GM18858 (cell line): ENCODE data around the gene NSDHL.
A peak's percentile ranks its signal among the peaks of the same experiment; 100 is the strongest.

Source experiments
- ATAC-seq: cut with Tn5 transposase; IDR thresholded peaks from one replicate; pipeline ENCODE4 v1.9.1; 2021; ENCODE audit not compliant: unreplicated experiment

The NSDHL gene

DNA sequence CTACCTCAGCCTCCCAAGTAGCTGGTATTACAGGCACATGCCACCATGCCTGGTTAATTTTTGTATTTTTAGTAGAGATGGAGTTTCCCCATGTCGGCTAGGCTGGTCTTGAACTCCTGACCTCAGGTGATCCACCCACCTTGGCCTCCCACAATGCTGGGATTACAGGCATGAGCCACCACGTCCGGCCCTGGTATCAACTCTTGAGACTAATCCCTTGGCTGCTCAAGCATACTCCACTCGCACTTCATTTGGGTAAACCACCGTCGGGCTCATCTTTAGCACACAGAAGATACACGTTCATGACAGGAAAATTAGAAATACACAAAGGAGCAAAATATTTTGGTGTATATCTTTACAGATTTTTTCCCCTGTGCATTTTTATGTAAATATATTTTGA lies 79.2 kb downstream of the NSDHL start:
- ATAC-seq = peak; percentile 79

DNA sequence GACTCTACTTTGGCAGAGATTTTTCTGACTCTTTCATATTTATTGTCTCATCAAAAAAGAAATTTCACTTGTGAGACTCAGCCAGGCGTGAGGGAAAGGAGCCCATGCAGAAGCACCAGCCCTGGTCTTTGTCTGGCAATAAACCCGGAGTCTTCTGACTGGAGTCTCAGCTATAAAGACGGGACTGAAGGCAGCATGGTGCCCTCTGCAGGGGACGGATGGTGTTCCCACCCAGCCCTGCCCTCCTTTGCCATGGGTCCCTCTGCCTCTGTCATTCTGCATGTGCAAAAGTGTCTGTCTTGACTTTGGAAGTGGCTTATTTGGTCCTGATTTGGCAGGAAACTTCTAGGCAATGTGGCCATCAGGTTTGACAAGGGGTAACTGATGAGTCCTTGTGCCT lies 81.2 kb downstream of the NSDHL start:
- no peak for ATAC-seq

DNA sequence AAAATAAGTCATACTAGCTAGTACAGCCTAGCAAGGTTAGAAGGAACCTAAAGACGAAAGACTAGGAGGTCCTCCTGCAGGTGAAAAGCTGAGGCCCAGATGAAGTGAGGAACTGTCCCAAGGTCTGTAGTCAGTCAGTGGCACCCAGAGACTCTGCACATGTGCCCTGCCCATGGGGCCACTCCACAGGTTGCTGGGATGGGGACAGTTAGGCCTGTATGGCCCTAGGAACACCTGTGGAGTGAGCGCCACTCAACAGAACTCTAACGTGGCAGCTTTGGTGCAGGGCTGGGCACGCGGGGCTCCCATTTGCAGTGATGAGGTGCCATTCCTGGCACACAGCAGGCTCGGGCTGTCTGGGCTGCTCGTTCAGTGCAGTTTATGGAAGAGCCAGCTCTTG lies 81.8 kb downstream of the NSDHL start:
- no peak for ATAC-seq

DNA sequence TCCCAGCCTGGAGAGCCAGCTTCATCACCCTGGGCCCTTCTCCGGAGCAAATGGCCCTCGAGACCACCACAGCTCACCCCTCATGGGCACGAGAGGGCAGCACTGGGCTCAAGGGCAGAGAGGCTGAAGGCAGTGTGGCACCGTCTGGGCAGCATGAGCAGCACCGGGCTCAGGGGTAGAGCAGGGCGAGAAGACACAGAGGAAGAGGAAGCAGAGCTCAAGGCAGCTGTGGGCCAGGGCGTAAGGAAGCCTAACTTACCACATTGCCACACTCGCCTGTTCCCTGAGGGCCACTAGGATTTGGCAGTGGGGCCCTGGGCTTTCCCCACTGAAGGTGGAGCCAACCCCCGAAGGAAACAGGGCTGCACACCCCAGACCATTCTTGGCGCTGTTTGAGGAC lies 82.5 kb downstream of the NSDHL start:
- ATAC-seq = no peak

DNA sequence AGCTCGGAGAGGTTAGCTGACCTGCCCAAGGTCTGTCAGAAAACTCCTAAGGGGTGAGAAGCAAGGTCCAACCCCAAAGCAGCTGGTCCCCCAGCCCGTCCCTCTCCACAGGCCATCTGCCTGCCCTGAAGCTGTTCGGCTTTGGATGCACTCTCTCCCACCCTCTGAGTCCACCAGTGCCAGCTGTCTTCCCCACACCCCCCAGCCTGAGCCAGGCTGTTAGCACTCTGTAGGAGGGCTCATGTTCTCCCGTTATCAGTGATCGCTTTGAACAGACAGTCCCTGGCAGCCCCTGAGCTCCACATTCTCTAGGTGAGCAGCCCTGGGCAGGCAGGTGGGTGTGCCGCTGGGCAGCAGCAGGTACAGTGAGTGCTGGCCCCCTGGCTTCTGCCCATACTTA lies 83.0 kb downstream of the NSDHL start:
- ATAC-seq = no peak

DNA sequence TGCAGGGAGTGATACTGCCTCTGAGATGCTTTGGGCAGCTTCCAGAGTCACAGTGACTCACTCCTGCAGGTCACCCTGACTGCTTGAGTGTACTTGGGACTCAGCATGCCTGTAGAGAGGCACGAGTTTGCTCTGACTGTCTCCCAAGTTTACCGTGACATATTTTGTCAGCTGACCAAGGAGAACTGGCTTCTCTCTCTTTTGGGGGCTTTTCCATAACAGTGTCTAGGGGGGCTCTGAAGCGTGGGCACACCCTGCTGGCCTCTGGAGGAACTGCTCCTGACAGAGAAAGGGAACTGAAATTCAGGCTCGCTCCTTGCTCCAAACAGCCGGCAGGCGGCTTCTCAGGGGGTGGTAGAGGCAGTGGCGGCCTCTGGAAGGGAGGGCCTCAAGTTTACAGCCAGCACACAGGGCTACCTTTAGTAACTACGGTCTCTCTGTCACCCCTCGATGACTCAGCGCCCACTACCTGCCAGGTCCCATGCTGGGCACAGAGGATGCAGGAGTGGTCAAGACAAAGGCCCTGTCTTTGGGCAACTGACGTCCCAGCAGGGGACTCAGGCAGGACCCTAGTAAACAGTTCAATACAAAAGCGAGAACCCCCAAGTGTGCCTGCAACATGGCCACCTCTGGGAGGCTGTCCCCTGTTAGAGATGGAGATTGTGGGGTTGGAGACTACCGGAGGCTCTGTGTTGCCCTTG lies 84.8 kb downstream of the NSDHL start:
- ATAC-seq = peak; percentile 75

DNA sequence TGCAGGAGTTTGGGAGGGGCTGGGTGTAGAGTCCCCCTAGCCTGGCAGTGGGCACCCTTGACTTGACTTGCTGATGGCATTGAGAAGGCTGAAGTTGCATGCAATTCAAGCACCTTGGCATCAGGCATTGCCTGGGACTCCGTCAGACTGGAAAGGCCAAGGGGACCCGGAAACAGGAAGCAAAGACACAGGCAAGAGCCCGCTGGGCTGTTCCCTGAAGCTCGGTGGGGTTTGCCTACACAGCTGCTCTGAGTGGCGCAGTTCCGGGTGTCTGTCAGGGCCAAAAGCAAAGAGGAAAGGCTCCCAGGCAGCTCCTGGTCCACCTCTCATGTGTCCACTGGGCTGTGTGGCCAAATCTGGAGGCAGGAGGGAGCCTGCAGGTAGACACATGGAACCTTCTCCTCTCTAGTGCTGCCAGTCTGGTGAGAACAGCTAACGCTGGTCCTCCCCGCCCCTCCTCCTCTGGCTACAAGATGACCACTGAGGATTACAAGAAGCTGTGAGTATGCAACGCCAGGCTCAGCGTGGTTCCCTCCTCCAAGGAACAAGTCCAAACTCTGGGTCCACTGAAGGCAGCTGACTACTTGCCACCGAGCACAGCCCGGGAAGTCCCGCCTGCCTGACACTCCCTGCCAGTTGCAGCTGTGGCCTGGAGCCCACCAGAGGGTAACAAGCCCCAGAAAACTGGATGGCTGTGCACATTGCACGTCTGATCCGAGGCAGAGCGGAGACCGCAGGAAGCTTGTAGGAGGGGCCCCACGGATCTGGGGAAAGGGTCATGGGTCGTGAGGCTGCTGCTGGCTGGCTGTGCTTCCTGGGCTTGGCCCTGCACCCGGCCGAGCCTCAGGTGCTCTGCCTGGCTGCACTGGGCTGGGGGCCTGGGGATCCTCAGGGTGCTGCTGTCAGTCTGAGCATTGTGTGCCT lies 87.1 kb downstream of the NSDHL start:
- no peak for ATAC-seq

DNA sequence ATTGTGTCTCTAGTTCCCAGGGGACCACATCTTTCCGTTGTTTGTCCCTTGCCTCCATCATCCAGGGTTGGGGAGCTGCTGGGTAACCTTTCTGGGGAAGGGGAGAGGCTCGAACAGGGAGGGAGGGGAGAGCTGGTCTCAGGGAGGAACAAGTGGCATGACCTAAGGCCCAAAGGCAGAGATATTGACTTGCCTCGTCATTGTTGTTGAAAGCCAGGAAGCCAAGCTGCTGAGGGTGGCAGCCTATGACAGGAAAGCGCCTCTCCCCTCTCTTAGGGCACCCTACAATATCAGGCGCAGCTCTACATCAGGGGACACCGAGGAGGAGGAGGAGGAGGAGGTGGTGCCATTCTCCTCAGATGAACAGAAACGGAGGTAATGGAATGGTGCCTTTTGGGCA lies 87.8 kb downstream of the NSDHL start:
- ATAC-seq = no peak
